NOMO-1 treated with dmso at 0.1 percent for 144 hours (cell line): ENCODE measurements around the gene SLC7A1.

ENCODE experiments used
- DNase-seq: peaks from one replicate; lab custom pipeline; 2025; ENCODE audit not compliant: unreplicated experiment; lab: John Stamatoyannopoulos, UW

Gene SLC7A1

GRCh38 chr13:29583073-29583785 is 12.3 kb downstream of the SLC7A1 start:
- no peak for DNase-seq

GRCh38 chr13:29582171-29582570 is 13.3 kb downstream of the SLC7A1 start:
- DNase-seq: no peak

DNA sequence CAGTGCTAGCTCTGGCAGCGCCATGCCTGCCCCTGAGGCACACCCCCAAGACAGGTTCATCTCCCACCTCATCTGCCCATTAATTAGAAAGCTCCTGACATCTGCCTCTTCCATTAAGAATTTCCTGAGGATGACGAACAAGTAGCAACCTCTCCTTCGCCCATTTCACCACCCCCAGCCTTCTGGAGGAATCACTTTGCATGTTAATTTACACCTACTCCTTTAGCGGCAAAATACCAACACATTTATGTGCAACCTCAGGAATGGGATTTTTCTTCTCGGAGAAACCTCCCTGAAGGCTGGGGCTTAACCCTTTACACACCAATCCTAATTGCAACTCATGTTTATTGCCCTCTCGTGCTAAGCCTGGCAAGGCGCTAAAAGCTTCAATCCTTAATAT is 13.8 kb downstream of the SLC7A1 start:
- no peak for DNase-seq

DNA sequence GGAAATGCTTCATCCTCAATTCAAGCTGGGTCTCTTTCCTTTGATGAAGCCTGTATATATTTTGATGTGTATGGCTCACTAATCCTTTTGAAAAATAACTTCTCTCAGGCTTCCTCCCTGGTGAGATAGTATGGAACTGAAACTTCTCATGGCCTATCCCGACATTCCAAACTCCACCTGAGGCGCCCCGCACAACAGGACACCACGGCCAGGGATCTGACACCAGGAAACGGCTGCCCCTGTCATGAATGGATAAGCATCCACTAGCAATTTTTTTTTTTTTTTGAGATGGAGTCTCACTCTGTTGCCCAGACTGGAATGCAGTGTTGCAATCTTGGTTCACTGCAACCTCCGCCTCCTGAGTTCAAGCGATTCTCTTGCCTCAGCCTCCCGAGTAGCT is 16.4 kb downstream of the SLC7A1 start:
- DNase-seq: no peak

DNA sequence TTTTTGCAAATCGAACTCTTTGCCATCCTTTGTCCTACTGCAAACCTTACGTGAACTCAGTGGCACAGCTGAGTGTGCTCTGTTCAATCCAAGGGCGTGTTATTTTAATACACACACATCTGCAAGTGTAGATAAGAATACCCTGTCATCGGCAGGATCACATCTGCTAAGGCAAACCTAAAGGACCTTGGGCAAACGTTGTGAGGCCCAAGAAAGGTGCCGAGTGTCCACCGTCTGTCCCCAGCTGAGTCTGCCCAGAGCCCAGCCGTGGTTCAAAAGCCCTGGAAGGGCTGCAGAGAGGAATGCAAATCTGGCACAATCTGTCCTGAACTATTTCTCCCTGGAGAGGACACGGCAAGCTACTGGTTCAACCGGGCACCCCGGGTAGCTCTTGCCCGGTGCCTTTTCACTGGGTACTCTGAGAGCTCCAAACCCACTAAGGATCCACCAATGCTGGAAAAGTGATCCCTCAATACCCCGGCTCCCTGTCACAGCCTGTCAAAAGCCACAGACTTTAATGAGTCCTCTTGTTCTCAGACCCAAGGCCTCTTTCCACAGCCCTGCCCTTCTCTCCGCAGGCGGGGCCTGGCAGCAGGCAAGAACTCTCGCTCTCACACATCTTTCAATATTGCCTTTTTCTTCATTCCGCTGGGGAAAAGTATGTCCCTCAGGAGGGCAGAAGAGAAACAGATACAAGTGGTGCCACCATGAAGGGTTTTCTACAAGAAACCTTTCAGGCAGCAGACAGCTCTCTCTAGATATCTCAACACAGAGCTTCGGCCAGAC is 17.0 kb downstream of the SLC7A1 start:
- DNase-seq: no peak

GRCh38 chr13:29577136-29578051 is 18.1 kb downstream of the SLC7A1 start:
- DNase-seq: no peak

GRCh38 chr13:29576581-29576980 is 18.9 kb downstream of the SLC7A1 start:
- DNase-seq: no peak

- DNase-seq: no peak
These were observed 20.4 kb downstream of the SLC7A1 start for GRCh38 chr13:29575098-29575497.

DNA sequence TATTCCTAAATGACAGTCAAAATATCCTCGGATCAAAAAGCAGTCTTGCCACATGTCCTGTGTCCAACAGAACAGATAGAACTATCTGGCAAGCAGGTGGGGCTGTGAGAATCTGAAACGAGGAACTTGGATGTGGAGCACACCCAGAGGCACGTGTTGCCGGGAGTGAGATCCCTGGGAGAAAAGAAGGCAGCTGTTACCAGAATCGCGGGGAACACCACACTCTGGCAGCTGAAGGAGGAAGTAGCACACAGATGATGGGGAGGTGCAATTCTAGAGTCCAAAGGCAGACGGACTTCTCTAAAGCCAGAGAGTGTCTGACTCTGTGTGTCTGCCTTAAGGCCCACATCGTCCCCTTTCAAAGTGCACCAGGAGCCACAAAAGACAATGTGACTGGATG is 22.3 kb downstream of the SLC7A1 start:
- DNase-seq: peak; percentile 60

DNA sequence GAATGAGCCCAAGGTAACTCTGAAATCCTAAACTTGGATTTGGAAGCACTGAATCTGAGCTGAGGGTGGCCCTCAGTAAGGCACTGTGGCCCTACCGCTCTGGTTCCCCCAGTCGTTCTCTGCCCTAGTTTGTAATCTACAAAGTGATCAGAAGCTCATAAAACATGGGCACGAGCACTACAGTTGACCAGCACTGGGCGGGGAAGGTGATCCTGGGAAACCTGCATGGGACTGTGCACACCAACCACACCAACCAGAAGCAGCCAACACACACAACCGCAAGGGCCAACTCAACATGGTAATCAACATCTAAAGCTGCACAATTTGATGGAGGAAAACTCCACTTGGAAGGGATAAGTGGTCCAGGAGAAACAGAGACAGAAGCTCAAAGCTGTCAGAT is 22.9 kb downstream of the SLC7A1 start:
- no peak for DNase-seq

DNA sequence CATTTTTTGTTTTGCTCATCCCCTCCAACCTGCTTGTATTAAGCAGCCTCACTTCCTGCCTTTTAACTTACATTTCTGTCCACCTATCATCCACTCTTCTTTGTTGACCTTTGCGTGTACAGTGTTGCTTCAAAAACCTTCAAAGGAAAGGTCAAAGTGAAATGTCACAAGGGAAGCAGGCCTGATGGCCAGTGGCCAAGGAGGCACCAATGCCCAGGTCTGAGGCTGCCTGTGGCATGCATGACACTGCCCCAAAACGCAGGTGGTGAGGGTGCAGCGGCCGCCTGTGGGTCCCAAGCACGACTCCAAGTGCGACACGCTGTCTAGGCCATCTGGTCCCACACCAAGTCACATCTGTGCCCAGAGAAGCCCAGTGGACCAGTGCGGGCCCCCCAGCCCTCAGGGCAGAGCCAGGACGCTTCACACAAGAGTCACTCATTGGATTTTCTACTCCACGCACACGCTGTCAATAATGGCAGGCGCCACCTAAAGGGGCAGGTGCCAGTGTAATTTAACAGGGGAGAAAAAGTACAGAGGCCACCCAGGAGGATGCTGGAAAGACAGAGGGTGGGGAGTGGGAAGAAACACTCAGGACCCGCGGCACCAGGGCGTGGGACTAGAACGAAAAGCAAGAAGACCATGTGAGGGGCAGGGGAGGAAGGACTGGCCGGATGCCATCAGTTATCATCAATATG is 23.5 kb downstream of the SLC7A1 start:
- DNase-seq: no peak

DNA sequence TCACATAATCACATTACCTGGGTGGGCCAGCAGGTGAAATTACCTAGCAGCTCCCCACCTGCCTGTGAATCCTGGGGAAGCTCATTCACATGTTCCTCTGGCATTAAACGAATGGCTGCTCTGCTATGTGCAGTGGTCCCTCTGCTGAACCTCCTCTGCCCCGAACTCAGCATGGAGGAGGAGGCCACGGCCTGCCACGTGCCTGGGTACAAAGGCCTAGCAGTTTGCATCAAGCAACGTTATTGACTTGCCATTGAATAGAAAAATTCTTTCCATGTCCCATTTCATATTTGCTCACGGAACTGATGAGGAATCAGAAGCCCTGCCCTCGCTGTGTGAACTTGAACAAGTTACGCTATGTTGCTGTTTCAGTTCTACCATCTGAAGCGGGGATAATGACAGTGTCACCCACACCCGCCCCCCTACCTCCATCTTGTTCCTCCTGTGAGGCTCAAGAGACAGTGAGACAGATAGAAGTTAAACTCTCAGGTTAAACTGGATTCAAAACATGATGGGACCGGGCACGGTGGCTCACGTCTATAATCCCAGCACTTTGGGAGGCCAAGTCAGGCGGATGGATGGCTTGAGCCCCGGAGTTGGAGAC is 25.3 kb downstream of the SLC7A1 start:
- no peak for DNase-seq

DNA sequence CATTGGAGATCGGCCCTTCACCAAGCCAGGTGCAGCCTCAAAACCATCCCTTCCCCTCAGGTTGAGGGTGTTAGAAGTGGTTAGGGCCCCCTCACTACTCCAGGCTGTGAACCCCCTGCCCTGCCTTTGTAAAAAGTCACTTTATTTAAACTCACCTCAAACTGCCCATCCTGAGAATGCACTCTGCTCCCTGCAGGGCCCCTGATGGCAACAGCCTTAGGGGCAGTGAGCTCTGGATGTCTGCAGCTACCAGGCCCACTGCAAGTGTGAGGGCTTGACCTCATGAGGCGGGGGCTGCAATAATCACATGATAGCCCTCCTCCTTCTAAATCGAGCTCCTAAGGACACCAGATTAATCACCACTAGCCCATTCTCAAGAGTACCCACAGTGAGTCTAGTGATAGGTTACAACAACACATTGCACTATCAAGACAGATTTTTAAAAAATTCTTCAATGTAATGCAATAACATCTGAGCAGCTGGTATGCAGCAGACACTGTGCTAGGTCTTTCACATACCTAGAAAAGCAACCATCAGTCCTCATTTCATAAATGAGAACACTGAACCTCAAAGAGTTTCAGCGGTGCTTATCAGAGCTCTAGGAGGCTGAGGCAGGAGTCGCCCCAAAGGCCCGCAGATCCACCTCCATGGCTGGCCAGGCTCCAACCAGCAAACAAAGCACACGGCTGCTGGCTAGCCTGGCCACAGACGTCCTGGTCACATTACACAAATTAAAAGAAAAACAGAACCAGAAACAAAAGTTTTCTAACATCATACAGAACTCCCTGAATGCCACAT is 26.0 kb downstream of the SLC7A1 start:
- DNase-seq: no peak

- DNase-seq: no peak
These were observed 26.8 kb downstream of the SLC7A1 start for GRCh38 chr13:29568731-29569130.

- DNase-seq: no peak
These were observed 28.1 kb downstream of the SLC7A1 start for GRCh38 chr13:29567411-29567810.

DNA sequence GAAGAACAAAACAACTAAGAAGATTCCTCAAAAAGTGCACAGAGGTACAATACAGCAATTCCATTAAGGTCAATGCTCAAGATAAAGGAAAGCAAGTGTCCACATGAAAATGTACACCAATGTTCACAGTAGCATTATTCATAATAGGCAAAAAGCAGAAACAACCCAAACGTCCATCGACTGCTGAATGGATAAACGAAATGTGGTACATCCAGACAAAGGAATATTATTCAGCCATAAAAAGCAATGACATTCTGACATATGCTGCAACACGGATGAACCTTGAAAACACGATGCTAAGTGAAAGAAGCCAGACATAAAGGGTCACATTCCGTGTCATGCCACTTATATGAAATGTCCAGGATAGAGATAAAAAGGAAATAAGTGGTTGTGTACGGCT is 29.3 kb downstream of the SLC7A1 start:
- no peak for DNase-seq

GRCh38 chr13:29564818-29565217 is 30.7 kb downstream of the SLC7A1 start:
- DNase-seq: no peak

DNA sequence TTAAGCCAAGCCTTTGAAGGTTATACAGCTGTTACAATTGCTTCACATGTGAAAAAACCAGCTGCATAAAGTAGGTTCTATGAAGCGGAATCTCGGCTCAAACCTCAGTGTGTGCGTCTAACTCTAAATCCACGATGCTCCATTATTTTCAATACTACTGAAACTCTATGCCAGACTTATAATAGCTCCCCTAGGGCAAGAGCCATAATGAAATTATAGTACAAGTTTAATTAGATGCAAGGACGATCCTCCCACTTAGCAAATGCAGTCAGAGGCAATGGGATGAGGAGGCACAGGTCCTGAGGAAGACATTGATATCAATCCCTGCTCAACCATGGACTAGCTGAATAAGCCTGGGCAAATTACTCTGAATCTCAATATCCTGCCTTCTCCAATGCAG is 31.1 kb downstream of the SLC7A1 start:
- no peak for DNase-seq

GRCh38 chr13:29563941-29564340 is 31.5 kb downstream of the SLC7A1 start:
- no peak for DNase-seq
